ENCODE data around the gene MKLN1. TPM values are rescaled to one million over a fixed set of nuclear protein-coding genes. Genes with fewer than 3 reads are reported as not detected.

Gene MKLN1
- total and polyA plus RNA-seq, 5 experiments from 2014 or later, result 17.0 to 66.1 (median 20.2) TPM

GRCh38 chr7:131529179-131529578 is 201.5 kb downstream of the MKLN1 start:
- ATAC-seq (no peak), DNase-seq (no peak)
- Mint-ChIP-seq H3K4me3 (no peak overlapping the region), H3K36me3 (no peaks in the 10 kb centered on the region), H3K9me3 (no peaks in the 10 kb centered on the region), H3K4me1 (peaks cover 0 to 2% (median 0%) of the 10 kb centered on the region in 4 donors), H3K27ac (no peak overlapping the region), H3K27me3 (peaks cover 0 to 13% (median 6%) of the 10 kb centered on the region in 5 donors)
- POLR2A ChIA-PET, result no interaction called here

GRCh38 chr7:131529617-131530016 is 201.9 kb downstream of the MKLN1 start:
- ATAC-seq (no peak), DNase-seq (no peak)
- Mint-ChIP-seq H3K27me3 (peaks cover 0 to 11% (median 6%) of the 10 kb centered on the region in 5 donors), H3K36me3 (no peaks in the 10 kb centered on the region), H3K4me3 (no peak overlapping the region), H3K9me3 (no peaks in the 10 kb centered on the region), H3K4me1 (peaks cover 0 to 2% (median 0%) of the 10 kb centered on the region in 4 donors), H3K27ac (no peak overlapping the region)
- POLR2A ChIA-PET, result no interaction called here

GRCh38 chr7:131530137-131530536 is 202.5 kb downstream of the MKLN1 start:
- POLR2A ChIA-PET, result no interaction called here
- Mint-ChIP-seq H3K4me1 (peaks cover 0 to 2% (median 0%) of the 10 kb centered on the region in 4 donors), H3K36me3 (no peaks in the 10 kb centered on the region), H3K4me3 (no peak overlapping the region), H3K9me3 (no peaks in the 10 kb centered on the region), H3K27ac (no peak overlapping the region), H3K27me3 (peaks cover 0 to 11% (median 6%) of the 10 kb centered on the region in 5 donors)
- DNase-seq (no peak), ATAC-seq (no peak)

GRCh38 chr7:131532570-131533091 is 205.0 kb downstream of the MKLN1 start:
- POLR2A ChIA-PET, result no interaction called here
- ATAC-seq (no peak), DNase-seq (no peak)
- Mint-ChIP-seq H3K9me3 (no peaks in the 10 kb centered on the region), H3K4me3 (no peak overlapping the region), H3K27me3 (peaks cover 0 to 11% (median 6%) of the 10 kb centered on the region in 5 donors), H3K4me1 (no peaks in the 10 kb centered on the region), H3K36me3 (no peaks in the 10 kb centered on the region), H3K27ac (no peak overlapping the region)

DNA sequence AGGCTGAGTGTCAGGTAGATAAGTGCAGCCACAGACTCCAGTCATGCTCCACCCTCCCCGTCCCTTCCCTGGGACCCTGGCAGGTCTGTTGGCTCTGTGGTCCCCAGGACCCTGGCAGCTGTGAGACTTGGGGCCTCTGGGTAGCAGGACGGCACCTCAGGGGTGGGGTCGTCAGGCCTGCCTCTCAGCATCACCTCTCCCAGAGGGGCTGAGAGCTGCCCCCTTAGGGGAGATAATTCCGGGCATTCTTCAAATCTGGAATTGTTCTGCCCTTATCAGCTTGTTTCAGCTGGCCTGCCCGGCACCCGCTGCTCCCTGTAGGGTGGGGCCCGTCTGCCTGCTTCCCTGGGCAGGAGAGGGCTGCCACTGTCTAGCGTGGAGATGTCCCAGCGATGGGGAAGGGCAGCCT is 205.5 kb downstream of the MKLN1 start:
- ATAC-seq (no peak), DNase-seq (no peak)
- no peaks in the 10 kb centered on the region for H3K4me1 Mint-ChIP-seq
- no peaks in the 10 kb centered on the region for H3K36me3 Mint-ChIP-seq
- no peaks in the 10 kb centered on the region for H3K9me3 Mint-ChIP-seq
- H3K27me3 Mint-ChIP-seq, result peaks cover 0 to 10% (median 6%) of the 10 kb centered on the region in 5 donors
- no peak overlapping the region for H3K27ac Mint-ChIP-seq
- POLR2A ChIA-PET, result no interaction called here
- no peak overlapping the region for H3K4me3 Mint-ChIP-seq

DNA sequence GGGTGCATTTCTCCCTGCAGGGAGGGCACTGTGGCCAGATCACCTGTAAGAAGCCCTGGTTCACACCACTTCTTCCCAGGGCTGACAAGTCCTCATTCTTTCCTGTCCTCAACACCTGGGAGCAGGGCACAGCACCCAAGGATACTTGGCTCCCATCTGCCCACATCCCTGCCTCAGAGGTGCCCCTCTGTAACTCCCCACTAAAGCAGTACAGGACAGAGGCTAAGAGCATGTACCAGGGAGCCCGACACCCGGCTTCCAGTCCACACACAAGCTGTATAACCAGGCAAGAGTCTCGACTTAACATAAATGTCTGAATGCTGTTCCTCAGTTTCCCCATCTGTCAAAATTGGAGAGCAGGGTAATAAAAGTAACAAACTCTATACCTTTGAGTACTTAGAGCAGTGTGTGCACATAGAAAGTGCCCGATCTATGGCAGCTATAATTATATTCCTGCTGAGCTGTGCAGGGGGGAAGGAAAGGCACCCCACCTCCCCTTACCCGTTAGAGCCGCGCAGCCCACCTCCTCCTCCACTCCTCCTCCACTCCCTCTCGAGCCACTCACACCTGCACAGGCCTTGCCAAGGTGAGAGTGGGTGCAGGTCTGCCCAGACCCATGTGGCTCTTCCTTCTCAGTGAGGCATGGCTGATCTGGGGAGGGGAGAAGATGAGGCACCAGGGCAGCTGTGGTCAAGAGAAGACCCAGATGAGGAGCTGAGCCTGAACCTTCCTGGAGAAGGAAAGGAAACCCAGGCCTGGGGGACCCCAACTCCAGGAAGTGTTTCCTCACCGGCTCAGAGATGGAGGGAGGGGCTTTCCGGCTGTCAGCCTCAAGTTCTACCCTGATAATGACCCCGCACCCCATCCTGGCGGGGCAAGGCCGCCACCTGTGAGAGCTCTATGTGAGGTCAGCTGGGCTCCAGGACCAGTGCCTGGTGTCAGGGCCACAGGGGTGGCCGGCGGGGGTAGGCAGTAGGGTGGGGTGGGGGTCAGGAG is 206.2 kb downstream of the MKLN1 start:
- POLR2A ChIA-PET, result no interaction called here
- no peak overlapping the region for H3K27ac Mint-ChIP-seq
- no peaks in the 10 kb centered on the region for H3K4me1 Mint-ChIP-seq
- no peak overlapping the region for H3K4me3 Mint-ChIP-seq
- H3K27me3 Mint-ChIP-seq, result peaks cover 0 to 4% (median 2%) of the 10 kb centered on the region in 5 donors
- H3K9me3 Mint-ChIP-seq, result no peaks in the 10 kb centered on the region
- DNase-seq (no peak), ATAC-seq (no peak)
- H3K36me3 Mint-ChIP-seq, result no peaks in the 10 kb centered on the region

GRCh38 chr7:131536361-131536849 is 208.7 kb downstream of the MKLN1 start:
- H3K4me3 Mint-ChIP-seq, result no peak overlapping the region
- no peaks in the 10 kb centered on the region for H3K27me3 Mint-ChIP-seq
- H3K9me3 Mint-ChIP-seq, result no peaks in the 10 kb centered on the region
- no peak overlapping the region for H3K27ac Mint-ChIP-seq
- H3K4me1 Mint-ChIP-seq, result no peaks in the 10 kb centered on the region
- H3K36me3 Mint-ChIP-seq, result no peaks in the 10 kb centered on the region
- POLR2A ChIA-PET, result no interaction called here
- no peak for DNase-seq
- no peak for ATAC-seq

DNA sequence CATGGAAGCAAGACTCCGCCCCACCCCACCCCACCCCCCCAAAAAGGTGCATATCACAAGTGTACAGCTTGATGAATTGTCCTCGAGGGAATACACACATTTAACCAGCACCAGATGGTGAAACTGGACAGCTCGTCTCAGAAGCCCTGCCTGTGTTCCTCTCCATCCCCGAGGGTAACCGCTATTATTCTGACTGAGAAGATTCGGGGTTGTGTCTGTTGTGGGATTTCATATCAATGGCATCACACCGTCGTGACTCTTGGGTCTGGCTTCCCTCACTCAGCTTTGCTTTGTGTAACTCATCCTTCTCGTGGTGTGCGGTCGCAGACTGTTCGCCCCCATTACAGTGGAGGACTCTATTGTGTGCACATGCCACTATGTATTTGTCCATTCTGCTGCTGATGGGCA is 209.9 kb downstream of the MKLN1 start:
- no peak for DNase-seq
- POLR2A ChIA-PET, result no interaction called here
- Mint-ChIP-seq H3K27ac (no peak overlapping the region), H3K36me3 (no peaks in the 10 kb centered on the region), H3K4me1 (no peaks in the 10 kb centered on the region), H3K9me3 (no peaks in the 10 kb centered on the region), H3K4me3 (no peak overlapping the region), H3K27me3 (no peaks in the 10 kb centered on the region)
- no peak for ATAC-seq

GRCh38 chr7:131538071-131538812 is 210.6 kb downstream of the MKLN1 start:
- Mint-ChIP-seq H3K27me3 (no peaks in the 10 kb centered on the region), H3K27ac (no peak overlapping the region), H3K4me3 (no peak overlapping the region), H3K36me3 (no peaks in the 10 kb centered on the region), H3K9me3 (no peaks in the 10 kb centered on the region), H3K4me1 (no peaks in the 10 kb centered on the region)
- ATAC-seq (no peak), DNase-seq (no peak)
- POLR2A ChIA-PET, result interaction anchor here (0.5 kb wide), 1 partner anchor 604 kb away, joined by 6 read pairs; no protein-coding TSS in a partner anchor

- no peaks in the 10 kb centered on the region for H3K9me3 Mint-ChIP-seq
- no peak for ATAC-seq
- POLR2A ChIA-PET, result interaction anchor here (0.5 kb wide), 1 partner anchor 604 kb away, joined by 6 read pairs; no protein-coding TSS in a partner anchor
- no peaks in the 10 kb centered on the region for H3K27me3 Mint-ChIP-seq
- no peak overlapping the region for H3K4me3 Mint-ChIP-seq
- H3K4me1 Mint-ChIP-seq, result no peaks in the 10 kb centered on the region
- no peaks in the 10 kb centered on the region for H3K36me3 Mint-ChIP-seq
- no peak for DNase-seq
- H3K27ac Mint-ChIP-seq, result no peak overlapping the region
Observed at GRCh38 chr7:131538813-131539179, 211.1 kb downstream of the MKLN1 start.

DNA sequence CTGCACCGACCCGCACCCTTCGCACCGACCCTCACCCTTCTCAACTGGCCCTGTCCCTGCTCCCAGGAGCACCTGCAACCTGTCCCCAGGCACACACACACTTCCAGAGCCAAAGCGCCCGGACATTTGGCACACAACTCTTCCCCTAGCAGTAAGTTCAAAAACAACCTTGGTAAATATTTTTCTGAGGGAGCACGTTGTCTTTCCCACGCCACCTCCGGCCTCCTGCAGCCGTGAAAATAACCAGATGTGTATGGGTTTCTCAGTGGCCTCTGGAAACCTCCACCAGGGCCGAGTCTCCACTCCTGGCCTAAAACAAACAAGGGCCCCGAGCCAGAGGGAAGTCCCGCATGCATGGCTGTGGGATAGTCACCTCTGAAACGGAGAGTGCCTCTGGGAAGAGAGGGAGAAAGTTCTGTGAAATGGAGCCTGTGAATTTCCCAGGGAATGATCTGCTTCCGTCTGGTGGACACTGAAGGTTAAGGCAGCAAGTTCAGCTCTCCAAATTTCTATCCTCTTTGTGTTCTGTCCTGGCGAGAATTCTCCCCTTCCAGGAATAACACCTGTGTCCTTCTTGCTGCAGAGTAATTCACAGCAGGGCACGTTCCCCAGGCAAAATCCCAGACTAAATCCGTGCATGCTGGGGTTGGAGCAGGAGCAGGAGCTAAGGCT is 213.0 kb downstream of the MKLN1 start:
- H3K9me3 Mint-ChIP-seq, result no peaks in the 10 kb centered on the region
- peaks cover 0 to 9% (median 0%) of the 10 kb centered on the region in 5 donors for H3K27me3 Mint-ChIP-seq
- POLR2A ChIA-PET, result no interaction called here
- ATAC-seq, result no peak
- peaks cover 0 to 7% (median 2%) of the 10 kb centered on the region in 4 donors for H3K4me1 Mint-ChIP-seq
- no peak for DNase-seq
- H3K27ac Mint-ChIP-seq, result peak overlapping the region in 1 of 10 donors; percentile 25
- no peak overlapping the region for H3K4me3 Mint-ChIP-seq
- H3K36me3 Mint-ChIP-seq, result no peaks in the 10 kb centered on the region

DNA sequence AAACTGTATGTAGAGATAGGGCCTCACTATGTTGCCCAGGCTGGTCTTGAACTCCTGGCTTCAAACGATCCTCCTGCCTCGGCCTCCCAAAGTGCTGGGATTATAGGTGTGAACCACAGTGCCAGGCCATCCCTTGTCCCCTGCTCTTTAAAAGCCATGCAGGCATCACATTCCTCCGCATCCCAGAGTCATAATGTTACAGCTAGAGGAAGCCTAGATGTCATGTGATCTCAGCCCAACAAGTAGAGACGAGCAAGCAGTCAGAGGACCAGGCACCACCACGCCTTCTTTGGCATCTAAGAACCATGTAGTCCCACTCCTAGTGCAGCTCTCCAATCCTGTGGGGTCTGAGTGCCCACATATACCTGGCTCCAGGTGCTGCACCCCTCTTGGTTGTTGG is 215.6 kb downstream of the MKLN1 start:
- Mint-ChIP-seq H3K4me3 (no peak overlapping the region), H3K27me3 (peaks cover 0 to 9% (median 0%) of the 10 kb centered on the region in 5 donors), H3K4me1 (peaks cover 0 to 7% (median 2%) of the 10 kb centered on the region in 4 donors), H3K9me3 (no peaks in the 10 kb centered on the region), H3K36me3 (no peaks in the 10 kb centered on the region), H3K27ac (peak overlapping the region in 1 of 10 donors; percentile 72)
- DNase-seq (no peak), ATAC-seq (no peak)
- POLR2A ChIA-PET, result no interaction called here

Data from naive thymus-derived CD8-positive, alpha-beta T cell (primary cell).